Neuronal stem cell (in vitro differentiated cells): ENCODE data around the gene TMEM175.

Experiments
- DNase-seq: peaks from one replicate; pipeline ENCODE4 v3.0.0-alpha.2; 2013; ENCODE audit warnings: low spot score
- H2AFZ ChIP-seq: one replicate; pipeline ENCODE4 v1.6.1; 2013; ENCODE audit warnings: mild to moderate bottlenecking, low read length, inconsistent platforms
- H2AK5ac ChIP-seq: 2 replicates; pipeline ENCODE4 v1.6.1; 2013; ENCODE audit warnings: low read depth, mild to moderate bottlenecking, inconsistent platforms, low read length, moderate library complexity, mixed read lengths
- H2BK120ac ChIP-seq: 2 replicates; pipeline ENCODE4 v1.6.1; 2013; ENCODE audit warnings: low read depth, mild to moderate bottlenecking, inconsistent platforms, low read length, moderate library complexity, mixed read lengths
- H2BK12ac ChIP-seq: one replicate; pipeline ENCODE4 v1.6.1; 2013; ENCODE audit warnings: low read length, inconsistent platforms
- H2BK15ac ChIP-seq: 2 replicates; pipeline ENCODE4 v1.6.1; 2013; ENCODE audit warnings: mild to moderate bottlenecking, low read length, inconsistent platforms, mixed read lengths
- H2BK5ac ChIP-seq: one replicate; pipeline ENCODE4 v1.6.1; 2013; ENCODE audit warnings: inconsistent platforms, mild to moderate bottlenecking, low read length, moderate library complexity
- H3K14ac ChIP-seq: one replicate; pipeline ENCODE4 v1.6.1; 2013; ENCODE audit warnings: low read length, inconsistent platforms
- H3K18ac ChIP-seq: 2 replicates; pipeline ENCODE4 v1.6.1; 2013; ENCODE audit warnings: low read length, inconsistent platforms
- H3K23ac ChIP-seq: 2 replicates; pipeline ENCODE4 v1.6.1; 2013; ENCODE audit warnings: low read depth, mild to moderate bottlenecking, mixed read lengths, low read length, inconsistent platforms; ENCODE audit not compliant: poor library complexity
- H3K27ac ChIP-seq: replicated peaks from 3 replicates; pipeline ENCODE4 v1.5.1; 2013; ENCODE audit warnings: low read length, inconsistent platforms
- H3K27me3 ChIP-seq, 3 experiments: 2 replicates each; pipeline ENCODE4 v1.6.1; 2013; ENCODE audit warnings: low read length in 3 of 3, mild to moderate bottlenecking in 2 of 3, inconsistent platforms in 1 of 3, low read depth in 1 of 3, mixed read lengths in 1 of 3, moderate library complexity in 1 of 3; ENCODE audit not compliant: control insufficient read depth in 3 of 3, insufficient read depth in 3 of 3
- H3K36me3 ChIP-seq, 2 donors: replicated peaks in 1 of 2; 2 replicates each; pipeline ENCODE4 v1.6.1; 2013; ENCODE audit warnings: low read length in 2 of 2; ENCODE audit not compliant: control insufficient read depth in 2 of 2, insufficient read depth in 2 of 2
- H3K4ac ChIP-seq: 2 replicates; pipeline ENCODE4 v1.6.1; 2013; ENCODE audit warnings: inconsistent platforms, mild to moderate bottlenecking, low read length, moderate library complexity
- H3K4me1 ChIP-seq, 2 donors: 1 replicate in 1 of 2; 2 replicates in 1 of 2; pipeline ENCODE4 v1.6.1; 2013; ENCODE audit warnings: low read length in 2 of 2, low read depth in 1 of 2; ENCODE audit not compliant: control insufficient read depth in 2 of 2, insufficient read depth in 1 of 2
- H3K4me2 ChIP-seq: one replicate; pipeline ENCODE4 v1.6.1; 2013; ENCODE audit warnings: mild to moderate bottlenecking, low read length, inconsistent platforms; ENCODE audit not compliant: insufficient read depth, poor library complexity, severe bottlenecking
- H3K4me3 ChIP-seq, 2 donors: 2 replicates each; pipeline ENCODE4 v1.5.1; 2013; ENCODE audit warnings: low read length in 2 of 2, mild to moderate bottlenecking in 2 of 2, inconsistent platforms in 1 of 2, moderate library complexity in 1 of 2
- H3K79me1 ChIP-seq: one replicate; pipeline ENCODE4 v1.6.1; 2013; ENCODE audit warnings: low read depth, mild to moderate bottlenecking, inconsistent platforms, low read length, moderate library complexity
- H3K9ac ChIP-seq: one replicate; pipeline ENCODE4 v1.6.1; 2013; ENCODE audit warnings: mild to moderate bottlenecking, low read depth, low read length, inconsistent platforms; ENCODE audit not compliant: poor library complexity
- H3K9me3 ChIP-seq, 2 donors: replicated peaks in 1 of 2; 2 replicates each; pipeline versions ENCODE3 to v1.6.1; 2013; ENCODE audit warnings: low read length in 2 of 2, mild to moderate bottlenecking in 2 of 2, inconsistent platforms in 1 of 2, low read depth in 1 of 2, mixed read lengths in 1 of 2, moderate library complexity in 1 of 2; ENCODE audit not compliant: control insufficient read depth in 2 of 2, insufficient read depth in 1 of 2
- H4K8ac ChIP-seq: one replicate; pipeline ENCODE4 v1.6.1; 2013; ENCODE audit warnings: low read depth, mild to moderate bottlenecking, inconsistent platforms, low read length, moderate library complexity
- H4K91ac ChIP-seq: one replicate; pipeline ENCODE4 v1.6.1; 2013; ENCODE audit warnings: low read length, low read depth, mild to moderate bottlenecking, inconsistent platforms; ENCODE audit not compliant: poor library complexity
- WGBS, 2 donors: extraction: QIAGEN DNeasy Blood & Tissue Kit; methylation state at CpG; one replicate each; pipeline ENCODE4 v1.1.7; 2013; ENCODE audit warnings: missing lambda C conversion rate in 2 of 2, mixed read lengths in 1 of 2; ENCODE audit not compliant: insufficient read length in 2 of 2, insufficient replicate concordance in 1 of 2; ENCODE audit errors: extremely low coverage in 2 of 2; 5-methylcytosine and 5-hydroxymethylcytosine counted together

Gene TMEM175

DNA sequence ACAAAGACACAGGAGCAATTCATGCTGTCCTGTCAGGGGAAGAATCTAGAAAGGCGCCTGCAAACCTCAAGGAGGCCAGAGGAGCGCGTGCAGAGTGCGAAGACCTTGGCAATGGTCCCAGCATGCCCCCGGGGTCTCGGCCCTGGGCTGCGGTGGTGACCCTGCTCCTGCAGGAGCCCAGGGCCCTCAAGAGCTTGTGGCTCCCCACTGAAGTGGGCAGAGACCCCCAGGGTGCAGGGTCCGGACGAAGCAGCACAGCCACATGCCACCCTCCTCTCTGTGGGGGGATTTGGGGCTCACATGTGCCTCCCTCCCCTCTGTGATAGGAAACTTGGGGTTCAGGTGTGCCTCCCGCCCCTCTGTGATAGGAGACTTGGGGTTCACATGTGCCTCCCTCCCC is 39.5 kb upstream of the TMEM175 start:
- no peak overlapping the region for H3K4ac ChIP-seq
- H3K4me2 ChIP-seq = no peak overlapping the region
- no peak overlapping the region for H3K23ac ChIP-seq
- H2BK15ac ChIP-seq = no peak overlapping the region
- peak overlapping the region; percentile 56 for H3K14ac ChIP-seq
- no peak overlapping the region for H2AFZ ChIP-seq
- no peak overlapping the region for H2BK5ac ChIP-seq
- H3K18ac ChIP-seq = no peak overlapping the region
- no peak overlapping the region for H3K27ac ChIP-seq
- peaks cover 26 to 79% of the 10 kb centered on the region in 2 donors for H3K36me3 ChIP-seq
- peaks cover 0 to under 1% (median 0%) of the 10 kb centered on the region in 3 experiments for H3K27me3 ChIP-seq
- H4K91ac ChIP-seq = no peak overlapping the region
- peak overlapping the region; percentile 48 for H4K8ac ChIP-seq
- WGBS, 2 donors = no CpG with 5 or more reads among the region's 10 CpGs
- no peak overlapping the region for H3K4me3 ChIP-seq
- H3K9ac ChIP-seq = no peak overlapping the region
- peaks cover 3% of the 10 kb centered on the region for H3K79me1 ChIP-seq
- no peak for DNase-seq
- H3K4me1 ChIP-seq = peaks cover 0 to 1% of the 10 kb centered on the region in 2 donors
- H3K9me3 ChIP-seq = peaks cover 0 to 2% of the 10 kb centered on the region in 2 donors
- H2BK12ac ChIP-seq = no peak overlapping the region
- H2AK5ac ChIP-seq = no peak overlapping the region
- H2BK120ac ChIP-seq = no peak overlapping the region

DNA sequence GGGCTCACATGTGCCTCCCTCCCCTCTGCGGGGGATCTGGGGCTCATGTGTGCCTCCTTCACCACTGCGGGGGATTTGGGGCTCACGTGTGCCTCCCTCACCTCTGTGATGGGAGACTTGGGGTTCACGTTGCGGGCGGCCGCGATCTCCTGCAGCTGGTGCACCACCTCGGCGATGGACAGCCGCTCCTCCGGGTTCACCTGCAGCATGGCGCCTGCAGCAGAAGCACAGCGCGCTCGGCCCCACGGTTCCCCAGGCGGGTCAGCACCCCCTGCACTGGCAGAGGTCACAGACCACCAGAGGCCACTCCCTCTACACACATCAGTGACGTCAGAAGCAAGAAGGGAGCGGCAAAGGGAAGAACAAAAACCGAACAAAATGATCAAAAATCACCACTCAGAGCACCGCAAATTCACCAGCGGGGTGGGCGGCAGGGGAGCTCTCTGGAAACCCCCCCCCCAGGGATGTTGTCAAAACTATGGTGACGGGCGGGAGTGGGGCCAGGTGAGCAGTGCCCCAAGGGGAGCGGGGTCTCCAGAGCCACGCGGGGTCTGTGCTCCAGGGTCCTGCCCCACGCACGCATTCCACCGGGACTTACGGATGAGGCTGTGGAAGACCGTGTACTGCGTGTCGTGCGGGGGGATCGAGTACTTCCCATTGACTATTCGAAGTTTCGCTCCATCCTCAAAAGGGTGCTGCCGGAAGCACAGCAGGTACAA is 38.8 kb upstream of the TMEM175 start:
- no peak for DNase-seq
- Histone ChIP-seq H2BK12ac (peak overlapping the region; percentile 41), H3K4me1 (peaks cover 0 to 1% of the 10 kb centered on the region in 2 donors), H3K27me3 (no peaks in the 10 kb centered on the region), H3K79me1 (peaks cover 3% of the 10 kb centered on the region), H3K9ac (no peak overlapping the region), H3K27ac (no peak overlapping the region), H2BK5ac (peak overlapping the region; percentile 24), H3K18ac (no peak overlapping the region), H3K4me3 (no peak overlapping the region), H4K8ac (no peak overlapping the region), H2BK15ac (no peak overlapping the region), H2AFZ (no peak overlapping the region), H2BK120ac (no peak overlapping the region), H3K14ac (no peak overlapping the region), H2AK5ac (no peak overlapping the region), H4K91ac (no peak overlapping the region), H3K36me3 (peaks cover 24 to 76% of the 10 kb centered on the region in 2 donors), H3K4ac (no peak overlapping the region), H3K4me2 (no peak overlapping the region), H3K9me3 (peaks cover 0 to 1% of the 10 kb centered on the region in 2 donors), H3K23ac (no peak overlapping the region)
- no CpG with 5 or more reads among the region's 41 CpGs for WGBS, 2 donors

DNA sequence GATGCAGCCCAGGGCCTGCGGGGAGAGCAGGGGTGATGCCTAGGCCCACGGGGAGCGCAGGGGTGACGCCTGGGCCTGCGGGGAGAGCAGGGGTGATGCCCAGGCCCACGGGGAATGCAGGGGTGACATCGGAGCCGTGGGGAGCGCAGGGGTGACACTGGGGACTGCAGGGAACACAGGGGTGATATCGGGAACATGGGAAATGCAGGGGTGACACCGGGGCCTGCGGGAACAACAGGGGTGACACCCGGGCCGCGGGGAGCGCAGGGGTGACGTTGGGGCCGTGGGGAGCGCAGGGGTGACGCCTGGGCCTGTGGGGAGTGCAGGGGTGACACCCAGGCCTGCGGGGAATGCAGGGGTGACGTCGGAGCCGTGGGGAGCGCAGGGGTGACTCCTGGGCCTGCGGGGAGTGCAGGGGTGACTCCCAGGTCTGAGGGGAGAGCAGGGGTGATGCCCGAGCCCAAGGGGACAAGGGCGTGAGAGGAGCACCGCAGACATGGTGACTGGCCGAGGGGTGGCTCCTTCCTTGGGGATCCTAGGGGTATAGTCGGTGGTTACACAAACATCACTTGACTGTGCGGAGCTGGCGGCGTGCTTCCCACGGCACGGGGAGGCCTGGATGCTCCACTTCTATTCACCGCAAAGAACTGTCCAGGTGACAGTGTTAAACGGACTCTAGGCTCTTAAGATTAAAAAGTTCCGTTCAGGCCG is 38.1 kb upstream of the TMEM175 start:
- no peak for DNase-seq
- no peak overlapping the region for H3K4ac ChIP-seq
- peak overlapping the region; percentile 41 for H2BK12ac ChIP-seq
- H4K91ac ChIP-seq = no peak overlapping the region
- H3K27me3 ChIP-seq = no peaks in the 10 kb centered on the region
- H3K4me2 ChIP-seq = no peak overlapping the region
- H3K79me1 ChIP-seq = peaks cover 3% of the 10 kb centered on the region
- peak overlapping the region; percentile 24 for H2BK5ac ChIP-seq
- no peak overlapping the region for H3K4me3 ChIP-seq
- no CpG with 5 or more reads among the region's 40 CpGs for WGBS, 2 donors
- no peak overlapping the region for H3K27ac ChIP-seq
- H3K9ac ChIP-seq = peak overlapping the region; percentile 21
- H3K9me3 ChIP-seq = peaks cover 0 to 1% of the 10 kb centered on the region in 2 donors
- no peak overlapping the region for H3K18ac ChIP-seq
- no peak overlapping the region for H2BK120ac ChIP-seq
- H3K23ac ChIP-seq = no peak overlapping the region
- peaks cover 0 to 1% of the 10 kb centered on the region in 2 donors for H3K4me1 ChIP-seq
- H2AFZ ChIP-seq = no peak overlapping the region
- H2BK15ac ChIP-seq = no peak overlapping the region
- peaks cover 24 to 69% of the 10 kb centered on the region in 2 donors for H3K36me3 ChIP-seq
- no peak overlapping the region for H4K8ac ChIP-seq
- H3K14ac ChIP-seq = no peak overlapping the region
- H2AK5ac ChIP-seq = no peak overlapping the region

DNA sequence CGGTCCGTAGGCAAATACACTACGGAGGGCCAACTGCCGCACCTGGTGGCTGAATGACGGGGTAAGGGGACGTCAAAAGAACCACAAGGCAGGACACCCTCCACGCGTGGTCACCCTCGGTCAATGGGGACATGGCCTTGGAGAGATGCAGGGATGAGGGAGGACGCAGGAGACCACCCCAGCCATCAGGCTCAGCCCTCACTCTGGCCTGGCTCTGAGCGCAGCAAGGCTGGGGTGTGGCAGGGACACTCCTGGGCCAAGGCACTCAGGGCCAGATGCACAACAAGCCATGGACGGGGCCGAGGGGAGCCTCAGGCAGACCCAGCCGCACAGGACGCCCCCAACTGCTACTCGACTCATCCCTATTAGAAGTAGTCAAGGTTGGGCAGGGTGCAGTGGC is 36.7 kb upstream of the TMEM175 start:
- no peak for DNase-seq
- no CpG with 5 or more reads among the region's 16 CpGs for WGBS, 2 donors
- Histone ChIP-seq H2AFZ (no peak overlapping the region), H2BK120ac (no peak overlapping the region), H4K8ac (no peak overlapping the region), H3K27ac (no peak overlapping the region), H3K9me3 (peaks cover 0 to 1% of the 10 kb centered on the region in 2 donors), H3K23ac (peak overlapping the region; percentile 65), H3K4ac (no peak overlapping the region), H2BK12ac (peak overlapping the region; percentile 73), H3K14ac (peak overlapping the region; percentile 82), H3K4me3 (peak overlapping the region in 1 of 2 donors; percentile 24), H3K18ac (peak overlapping the region; percentile 57), H3K4me2 (no peak overlapping the region), H3K9ac (no peak overlapping the region), H3K27me3 (no peaks in the 10 kb centered on the region), H4K91ac (no peak overlapping the region), H2AK5ac (peak overlapping the region; percentile 43), H2BK5ac (peak overlapping the region; percentile 66), H2BK15ac (no peak overlapping the region), H3K79me1 (peaks cover 11% of the 10 kb centered on the region), H3K36me3 (peaks cover 17 to 60% of the 10 kb centered on the region in 2 donors), H3K4me1 (peaks cover 0 to 1% of the 10 kb centered on the region in 2 donors)
